ENCODE results near the gene TPH2. TPM values are rescaled to one million over a fixed set of nuclear protein-coding genes. Genes with fewer than 3 reads are reported as not detected.

The TPH2 gene
- total RNA-seq, 2 donors from 2014 or later: not detected

GRCh38 chr12:72054511-72054910, 115.9 kb downstream of the TPH2 start:
- no peak overlapping the region for H3K4me3 ChIP-seq
- H3K27me3 ChIP-seq: no peaks in the 10 kb centered on the region
- intact Hi-C loops (cut with DNase I): no loop called here
- no peak overlapping the region for H3K27ac ChIP-seq
- no peaks in the 10 kb centered on the region for H3K36me3 ChIP-seq
- TF ChIP-seq CTCF (IDR thresholded peaks at IDR 0.05): no peak
- no peak overlapping the region for H3K9ac ChIP-seq (ENCODE audit: low read depth in 2 of 2, low read length in 2 of 2)
- no peak for DNase-seq
- no peaks in the 10 kb centered on the region for H3K9me3 ChIP-seq
- H3K4me1 ChIP-seq: no peaks in the 10 kb centered on the region

- DNase-seq: no peak
- H3K4me1 ChIP-seq: no peaks in the 10 kb centered on the region
- H3K9me3 ChIP-seq: no peaks in the 10 kb centered on the region
- H3K9ac ChIP-seq (ENCODE audit: low read depth in 2 of 2, low read length in 2 of 2): no peak overlapping the region
- no peaks in the 10 kb centered on the region for H3K27me3 ChIP-seq
- intact Hi-C loops (cut with DNase I): no loop called here
- H3K4me3 ChIP-seq: no peak overlapping the region
- no peak for TF ChIP-seq CTCF (IDR thresholded peaks at IDR 0.05)
- H3K36me3 ChIP-seq: no peaks in the 10 kb centered on the region
- H3K27ac ChIP-seq: no peak overlapping the region
Observed at GRCh38 chr12:72057330-72057914, 118.8 kb downstream of the TPH2 start.

GRCh38 chr12:72063073-72063472, 124.4 kb downstream of the TPH2 start:
- Histone ChIP-seq H3K27ac (no peak overlapping the region), H3K36me3 (no peaks in the 10 kb centered on the region), H3K4me1 (no peaks in the 10 kb centered on the region), H3K27me3 (no peaks in the 10 kb centered on the region), H3K9ac (ENCODE audit: low read depth in 2 of 2, low read length in 2 of 2) (no peak overlapping the region), H3K9me3 (no peaks in the 10 kb centered on the region), H3K4me3 (no peak overlapping the region)
- DNase-seq: no peak
- no peak for TF ChIP-seq CTCF (IDR thresholded peaks at IDR 0.05)
- intact Hi-C loops (cut with DNase I): no loop called here

GRCh38 chr12:72071030-72071429, 132.4 kb downstream of the TPH2 start:
- Histone ChIP-seq H3K9me3 (no peaks in the 10 kb centered on the region), H3K27ac (no peak overlapping the region), H3K27me3 (no peaks in the 10 kb centered on the region), H3K9ac (ENCODE audit: low read depth in 2 of 2, low read length in 2 of 2) (no peak overlapping the region), H3K4me3 (no peak overlapping the region), H3K36me3 (no peaks in the 10 kb centered on the region), H3K4me1 (no peaks in the 10 kb centered on the region)
- TF ChIP-seq CTCF (IDR thresholded peaks at IDR 0.05): no peak
- intact Hi-C loops (cut with DNase I): no loop called here
- DNase-seq: no peak

GRCh38 chr12:72072592-72073212, 134.1 kb downstream of the TPH2 start:
- Histone ChIP-seq H3K9ac (ENCODE audit: low read depth in 2 of 2, low read length in 2 of 2) (no peak overlapping the region), H3K4me1 (no peaks in the 10 kb centered on the region), H3K4me3 (no peak overlapping the region), H3K36me3 (no peaks in the 10 kb centered on the region), H3K9me3 (no peaks in the 10 kb centered on the region), H3K27ac (no peak overlapping the region), H3K27me3 (no peaks in the 10 kb centered on the region)
- DNase-seq: no peak
- TF ChIP-seq CTCF (IDR thresholded peaks at IDR 0.05): no peak
- intact Hi-C loops (cut with DNase I): no loop called here
